Adrenal gland (tissue), 12 donors: ENCODE measurements around the gene TSC22D2. TPM values are rescaled to one million over a fixed set of nuclear protein-coding genes. Genes with fewer than 3 reads are reported as not detected.

Experiments used
- DNase-seq, 7 donors: peaks; one replicate each; pipeline ENCODE4 v3.0.0-alpha.2; 2019 to 2020
- H3K27ac ChIP-seq, 5 donors: fragments of 200-600 bp; sonication (generic) in 4 of 5; 1 replicate in 3 of 5; 2 replicates in 2 of 5; pipeline versions ENCODE4 v1.5.1 to v1.8.0; 2016 to 2020; ENCODE audit warnings: mild to moderate bottlenecking in 1 of 5
- H3K27me3 ChIP-seq: fragments of 200-600 bp; 2 replicates; pipeline ENCODE4 v1.8.0; 2021
- H3K36me3 ChIP-seq, 2 donors: fragments of 200-600 bp; replicated peaks in 1 of 2; 1 replicate in 1 of 2; 2 replicates in 1 of 2; pipeline versions ENCODE4 v1.5.1 to v1.8.0; 2018 to 2022
- H3K4me1 ChIP-seq, 2 donors: fragments of 200-600 bp; replicated peaks in 1 of 2; 1 replicate in 1 of 2; 2 replicates in 1 of 2; pipeline versions ENCODE4 v1.5.1 to v1.8.0; 2018 to 2021
- H3K4me3 ChIP-seq, 4 donors: fragments of 200-600 bp; sonication (generic) in 3 of 4; one replicate each; pipeline ENCODE4 v1.5.1; 2016 to 2018
- H3K9me3 ChIP-seq, 3 donors: fragments of 200-600 bp; sonication (generic) in 1 of 3; replicated peaks in 1 of 3; 1 replicate in 2 of 3; 2 replicates in 1 of 3; pipeline versions ENCODE4 v1.5.1 to v1.8.0; 2016 to 2021
- POLR2A ChIP-seq, 2 donors: fragments of 450-650 bp; IDR thresholded peaks; one replicate each; pipeline ENCODE4 v1.6.1; 2017; ENCODE audit warnings: antibody characterized with exemption in 2 of 2, mild to moderate bottlenecking in 2 of 2, moderate library complexity in 1 of 2
- WGBS, 4 donors: extraction: QIAGEN DNeasy Blood & Tissue Kit in 2 of 4; methylation state at CpG; one replicate each; pipeline versions ENCODE4 v1.1.5 to v1.1.7; 2013 to 2017; 5-methylcytosine and 5-hydroxymethylcytosine counted together
- intact Hi-C, 2 donors: fragments of 100-400 bp; cut with DNase I; formaldehyde crosslinking; loops; one replicate each; pipeline versions ENCODE4 v1.14.1 to v1.15.0; 2022 to 2023
- polyA plus RNA-seq, 3 donors: library from polyadenylated mRNA; stranded (reverse); fragments of 200-250 nt in 2 of 3; fragments of 350-450 nt in 1 of 3; fragmentation: Illumina TruSeq in 1 of 3; extraction: RNeasy Lipid Tissue Mini Kit (QIAGEN cat#74804) in 1 of 3; gene quantifications; one replicate each; pipeline ENCODE4 v1.2.3, GENCODE V29; 2013 to 2014
- total RNA-seq, 9 donors: library from RNA; depleted of rRNA in 4 of 9; stranded (reverse); fragments of >200 nt in 4 of 9; fragments of 120-200 nt in 1 of 9; fragmentation: NEBNext Ultra II Directional in 1 of 9; extraction: Animal tissue kit (Norgen Biotek cat#: 25700) in 1 of 9; gene quantifications; one replicate each; pipeline versions ENCODE4 v1.1.0 to v1.2.4, GENCODE V29; 2013 to 2023
- TF ChIP-seq, protein P1 (sequence below), 6 experiments: fragments of 450-650 bp in 4 of 6; fragments of 200-600 bp in 2 of 6; sonication (generic) in 1 of 6; IDR thresholded peaks; 1 replicate in 5 of 6; 2 replicates in 1 of 6; pipeline versions ENCODE4 v1.5.1 to v1.8.0; 2016 to 2021; ENCODE audit warnings: antibody characterized with exemption in 6 of 6, mild to moderate bottlenecking in 2 of 6, moderate library complexity in 1 of 6
- donor health status: healthy with polysubstance abuse.
- donor health status: Bipolar disorder and iron deficiency.
- donor health status: DM: yes; HTN: yes; CAD: no.
- donor health status: DM: no; HTN: no; CAD: no.
- donor health status: DM: no; HTN: no; CAD: no.
- donor health status: DM: yes; HTN: yes; CAD: no.

Gene TSC22D2
- total and polyA plus RNA-seq, 12 donors: 8.3 to 22.6 (median 17.6) TPM

- no peaks in the 10 kb centered on the region for H3K9me3 ChIP-seq
- no peak overlapping the region for H3K4me3 ChIP-seq
- intact Hi-C loops: no loop called here
- H3K36me3 ChIP-seq: no peaks in the 10 kb centered on the region
- DNase-seq: no peak
- H3K27ac ChIP-seq: peak overlapping the region in 1 of 5 donors; percentile 90
- H3K27me3 ChIP-seq: no peaks in the 10 kb centered on the region
- 51 to 70% (median 64%) methylated on average over 1 of the region's 1 CpG for WGBS, 4 donors
- peaks cover 6 to 20% of the 10 kb centered on the region in 2 donors for H3K4me1 ChIP-seq
- TF ChIP-seq, protein P1, sequence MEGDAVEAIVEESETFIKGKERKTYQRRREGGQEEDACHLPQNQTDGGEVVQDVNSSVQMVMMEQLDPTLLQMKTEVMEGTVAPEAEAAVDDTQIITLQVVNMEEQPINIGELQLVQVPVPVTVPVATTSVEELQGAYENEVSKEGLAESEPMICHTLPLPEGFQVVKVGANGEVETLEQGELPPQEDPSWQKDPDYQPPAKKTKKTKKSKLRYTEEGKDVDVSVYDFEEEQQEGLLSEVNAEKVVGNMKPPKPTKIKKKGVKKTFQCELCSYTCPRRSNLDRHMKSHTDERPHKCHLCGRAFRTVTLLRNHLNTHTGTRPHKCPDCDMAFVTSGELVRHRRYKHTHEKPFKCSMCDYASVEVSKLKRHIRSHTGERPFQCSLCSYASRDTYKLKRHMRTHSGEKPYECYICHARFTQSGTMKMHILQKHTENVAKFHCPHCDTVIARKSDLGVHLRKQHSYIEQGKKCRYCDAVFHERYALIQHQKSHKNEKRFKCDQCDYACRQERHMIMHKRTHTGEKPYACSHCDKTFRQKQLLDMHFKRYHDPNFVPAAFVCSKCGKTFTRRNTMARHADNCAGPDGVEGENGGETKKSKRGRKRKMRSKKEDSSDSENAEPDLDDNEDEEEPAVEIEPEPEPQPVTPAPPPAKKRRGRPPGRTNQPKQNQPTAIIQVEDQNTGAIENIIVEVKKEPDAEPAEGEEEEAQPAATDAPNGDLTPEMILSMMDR (IDR thresholded peaks at IDR 0.05): peak in 1 of 6 experiments; percentile 8
- no peak for TF ChIP-seq POLR2A (IDR thresholded peaks at IDR 0.05)
These were observed 35.4 kb upstream of the TSC22D2 start for GRCh38 chr3:150372722-150373121.

GRCh38 chr3:150373234-150373875 is 34.7 kb upstream of the TSC22D2 start:
- 78 to 90% (median 81%) methylated on average over 4 of the region's 4 CpGs for WGBS, 4 donors
- Histone ChIP-seq H3K9me3 (no peaks in the 10 kb centered on the region), H3K27me3 (no peaks in the 10 kb centered on the region), H3K4me1 (peaks cover 6 to 20% of the 10 kb centered on the region in 2 donors), H3K27ac (no peak overlapping the region), H3K4me3 (no peak overlapping the region), H3K36me3 (no peaks in the 10 kb centered on the region)
- TF ChIP-seq POLR2A (IDR thresholded peaks at IDR 0.05): no peak
- TF ChIP-seq, protein P1 (IDR thresholded peaks at IDR 0.05): no peak
- intact Hi-C loops: no loop called here
- no peak for DNase-seq

DNA sequence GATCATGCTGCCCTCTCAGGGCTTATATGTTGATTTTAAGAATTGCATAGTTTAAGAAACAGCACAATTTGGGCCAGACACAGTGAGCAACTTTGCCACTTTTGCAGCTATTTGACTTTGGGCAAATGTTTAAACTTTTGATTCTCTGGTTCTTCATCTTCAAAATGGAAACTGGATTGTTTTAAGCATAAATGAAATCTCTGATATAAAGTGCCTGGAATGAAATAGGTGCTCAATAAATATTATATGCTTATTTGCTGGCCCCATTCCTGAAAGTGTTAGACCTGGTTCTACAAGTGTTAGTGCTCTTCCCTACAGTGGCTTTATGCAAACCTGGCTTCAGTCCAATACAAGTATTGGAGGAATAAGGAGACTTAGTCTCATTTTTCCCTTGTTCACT is 33.1 kb upstream of the TSC22D2 start:
- DNase-seq: no peak
- Histone ChIP-seq H3K27ac (no peak overlapping the region), H3K9me3 (no peaks in the 10 kb centered on the region), H3K36me3 (no peaks in the 10 kb centered on the region), H3K4me3 (no peak overlapping the region), H3K27me3 (no peaks in the 10 kb centered on the region), H3K4me1 (peaks cover 6 to 15% of the 10 kb centered on the region in 2 donors)
- TF ChIP-seq, protein P1 (IDR thresholded peaks at IDR 0.05): no peak
- intact Hi-C loops: no loop called here

DNA sequence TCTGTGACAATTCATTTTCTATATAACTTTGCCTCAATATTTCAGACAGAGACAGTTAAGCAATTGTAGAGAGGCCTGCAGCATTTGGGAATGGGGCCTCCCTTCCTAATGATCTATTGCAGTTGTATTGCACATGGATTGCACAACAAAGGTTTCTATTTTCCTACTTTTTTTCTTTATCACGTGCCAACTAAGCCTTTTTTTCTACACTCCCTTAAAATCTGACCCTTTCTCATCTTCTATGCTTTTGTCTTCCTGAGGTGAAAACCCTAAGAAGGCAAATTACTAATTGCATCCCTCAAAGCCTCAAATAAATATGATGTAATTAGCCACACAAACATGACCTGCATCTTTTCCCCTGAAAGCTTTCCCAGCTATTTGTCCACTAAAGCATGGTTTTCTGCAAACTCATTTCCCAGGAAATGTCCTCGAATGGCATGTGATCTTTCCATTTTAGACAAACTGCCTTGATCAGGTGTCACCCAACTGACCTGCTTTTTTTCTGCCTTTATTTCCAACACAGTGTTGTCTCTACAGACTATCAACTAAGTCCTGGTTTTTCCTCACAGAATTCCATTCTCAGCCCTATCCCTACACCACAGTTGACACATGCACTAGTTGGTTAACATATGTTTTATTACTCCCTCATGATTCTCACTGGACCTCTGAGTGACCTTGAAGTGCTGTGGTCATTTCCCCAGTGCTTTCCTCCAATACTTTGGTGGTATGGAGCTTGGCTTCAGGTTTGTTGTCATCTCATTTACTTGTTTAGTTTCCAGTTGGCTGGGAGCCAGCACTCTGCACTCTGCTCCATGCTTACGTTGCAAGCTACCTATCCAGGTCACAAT is 31.9 kb upstream of the TSC22D2 start:
- H3K4me1 ChIP-seq: peaks cover 4 to 6% of the 10 kb centered on the region in 2 donors
- no peaks in the 10 kb centered on the region for H3K36me3 ChIP-seq
- DNase-seq: peak in 3 of 7 donors; percentile 33 to 47 (median 43)
- no peaks in the 10 kb centered on the region for H3K9me3 ChIP-seq
- TF ChIP-seq, protein P1 (IDR thresholded peaks at IDR 0.05): no peak
- no peak for TF ChIP-seq POLR2A (IDR thresholded peaks at IDR 0.05)
- H3K4me3 ChIP-seq: no peak overlapping the region
- H3K27me3 ChIP-seq: no peaks in the 10 kb centered on the region
- 20 to 40% (median 32%) methylated on average over 3 of the region's 3 CpGs for WGBS, 4 donors
- H3K27ac ChIP-seq: peak overlapping the region in 2 of 5 donors; percentile 31 to 48
- intact Hi-C loops: no loop called here
